ENCODE data around the gene TCF7.

The TCF7 gene

GRCh38 chr5:134113902-134114875 lies at the start of gene TCF7:
TSS of gene TCF7 (plus strand) at chr5:134114681. CDS start at chr5:134114907, 226 bp downstream.
- peak; percentile 20 for DNase-seq

GRCh38 chr5:134069553-134069952 lies 44.9 kb upstream of the TCF7 start:
- no peak for DNase-seq

- no peak for DNase-seq
These were observed 43.5 kb upstream of the TCF7 start for GRCh38 chr5:134070725-134071613.

- no peak for DNase-seq
These were observed 42.8 kb upstream of the TCF7 start for GRCh38 chr5:134071614-134072207.

GRCh38 chr5:134072471-134073210 lies 41.8 kb upstream of the TCF7 start:
- DNase-seq: no peak

GRCh38 chr5:134073404-134073803 lies 41.1 kb upstream of the TCF7 start:
- no peak for DNase-seq

- no peak for DNase-seq
These were observed 39.4 kb upstream of the TCF7 start for GRCh38 chr5:134075102-134075501.

GRCh38 chr5:134077926-134078580 lies 36.4 kb upstream of the TCF7 start:
- no peak for DNase-seq

- DNase-seq: no peak
These were observed 34.5 kb upstream of the TCF7 start for GRCh38 chr5:134079748-134080581.

- DNase-seq: no peak
These were observed 32.1 kb upstream of the TCF7 start for GRCh38 chr5:134082264-134082992.

- no peak for DNase-seq
These were observed 31.0 kb upstream of the TCF7 start for GRCh38 chr5:134083517-134083916.

- no peak for DNase-seq
These were observed 30.4 kb upstream of the TCF7 start for GRCh38 chr5:134084022-134084565.

GRCh38 chr5:134084570-134084969 lies 29.9 kb upstream of the TCF7 start:
- DNase-seq: no peak

GRCh38 chr5:134085411-134085810 lies 29.1 kb upstream of the TCF7 start:
- no peak for DNase-seq

- no peak for DNase-seq
These were observed 28.1 kb upstream of the TCF7 start for GRCh38 chr5:134086225-134086942.

GRCh38 chr5:134086943-134087305 lies 27.6 kb upstream of the TCF7 start:
- DNase-seq: no peak

GRCh38 chr5:134088291-134088690 lies 26.2 kb upstream of the TCF7 start:
- peak; percentile 10 for DNase-seq

- DNase-seq: no peak
These were observed 25.4 kb upstream of the TCF7 start for GRCh38 chr5:134088994-134089560.

GRCh38 chr5:134090522-134090921 lies 24.0 kb upstream of the TCF7 start:
- no peak for DNase-seq

Measured in kidney glomerular epithelial cell (primary cell).